ENCODE data around the gene KIF5B.
A peak's percentile ranks its signal among the peaks of the same experiment; 100 is the strongest.
"Not testable (repeated sequence)": the region's sequence is repeated elsewhere in the genome, so short reads cannot be mapped to it uniquely, and the experiment has no call there.

Gene KIF5B

DNA sequence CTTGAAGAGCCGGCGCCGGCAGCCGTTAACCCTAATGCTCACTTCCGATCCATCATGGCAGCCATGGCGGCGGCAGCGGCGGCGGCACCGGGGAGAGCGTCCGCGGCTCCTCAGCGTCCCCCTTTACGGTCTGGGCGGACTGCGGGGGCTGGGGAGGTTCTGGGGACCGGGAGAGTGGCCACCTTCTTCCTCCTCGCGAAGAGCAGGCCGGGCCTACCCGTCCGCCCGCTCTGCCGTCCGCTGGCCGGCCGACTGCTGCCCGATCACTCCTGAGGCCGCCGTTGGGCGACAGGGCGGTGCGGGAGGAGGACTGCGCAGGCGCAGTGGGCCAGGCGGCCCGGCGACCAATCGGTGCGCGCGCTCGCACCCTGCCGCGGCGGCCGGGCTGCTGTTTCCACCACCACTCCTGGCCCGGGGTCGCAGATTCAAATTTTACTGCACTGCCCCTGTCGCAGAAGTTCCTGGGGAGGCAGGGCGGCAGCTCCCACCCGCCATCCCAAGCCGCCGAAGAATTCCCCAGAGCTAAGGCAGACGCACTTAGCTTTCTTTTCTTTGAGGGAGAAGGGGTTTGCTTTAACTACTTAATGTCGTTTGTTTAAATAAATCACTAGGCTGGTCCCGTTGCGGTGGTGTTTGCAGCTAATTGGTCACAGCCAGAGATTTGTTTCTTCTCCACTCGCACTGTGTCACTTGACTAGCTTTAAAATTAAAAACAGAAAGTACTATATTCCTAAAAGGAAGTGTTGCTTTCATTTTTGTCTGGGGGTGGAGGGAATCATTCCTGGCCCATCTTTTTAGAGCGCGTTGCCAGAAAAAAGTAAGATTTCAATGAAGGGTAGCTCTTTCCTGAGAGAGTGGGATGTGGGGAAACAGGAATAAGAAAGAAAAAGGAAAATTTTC is at the start of gene KIF5B:
KIF5B (minus strand) TSS at position 290 of the 900 bp plus-strand sequence. CDS start 452 bp downstream, outside the sequence.
- DNase-seq: peak; percentile 87

DNA sequence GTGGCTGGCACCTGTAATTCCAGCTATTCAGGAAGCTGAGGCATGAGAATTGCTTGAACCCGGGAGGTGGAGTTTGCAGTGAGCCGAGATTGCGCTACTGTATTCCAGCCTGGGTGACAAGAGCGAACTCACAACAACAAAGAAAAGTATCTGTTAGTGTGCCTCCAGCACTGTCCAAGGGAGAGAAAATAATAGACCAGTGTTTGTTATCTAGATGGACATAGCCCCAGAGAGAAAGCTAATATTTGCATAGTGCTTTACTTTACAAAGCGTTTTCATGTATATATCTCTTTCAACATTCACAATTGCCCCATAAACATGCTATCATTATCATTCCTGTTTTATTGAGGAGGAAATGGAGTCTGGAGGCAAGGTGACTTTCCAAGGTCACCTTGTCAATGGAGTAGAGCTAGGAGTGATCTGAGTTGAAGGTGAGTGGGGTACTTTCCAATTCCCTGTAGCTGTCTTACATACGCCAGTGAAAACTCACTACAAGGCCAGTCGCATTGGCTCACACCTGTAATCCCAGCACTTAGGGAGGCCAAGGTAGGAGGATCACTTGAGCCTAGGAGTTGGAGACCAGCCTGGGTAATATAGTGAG is 49.7 kb upstream of the KIF5B start:
- no peak for DNase-seq

GRCh38 chr10:32104622-32105509 is 48.6 kb upstream of the KIF5B start:
- DNase-seq: no peak

DNA sequence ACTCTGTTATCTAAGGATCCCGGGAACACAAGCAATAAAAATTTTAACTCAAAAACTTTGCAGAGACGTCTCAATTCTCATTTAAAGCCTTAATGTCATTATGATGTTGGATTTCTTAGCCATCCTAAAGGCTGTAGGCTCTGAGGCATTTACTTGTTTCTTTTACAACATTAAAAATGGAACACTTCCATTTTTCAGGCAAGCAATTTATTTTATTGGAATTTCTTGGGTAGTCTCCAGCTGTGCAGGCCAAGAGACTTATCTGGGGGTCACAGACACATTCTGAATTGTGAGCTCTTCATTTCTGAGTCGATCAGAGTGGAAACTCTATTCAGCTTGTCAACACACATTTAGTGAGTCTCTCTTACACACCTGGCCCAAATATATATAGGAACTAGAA is 48.0 kb upstream of the KIF5B start:
- DNase-seq: no peak

GRCh38 chr10:32103721-32104120 is 47.5 kb upstream of the KIF5B start:
- DNase-seq: no peak

GRCh38 chr10:32098566-32099259 is 42.5 kb upstream of the KIF5B start:
- DNase-seq: not testable (repeated sequence)

- no peak for DNase-seq
Observed at GRCh38 chr10:32095116-32095733, 39.0 kb upstream of the KIF5B start.

GRCh38 chr10:32093650-32094049 is 37.4 kb upstream of the KIF5B start:
- DNase-seq: no peak

- DNase-seq: no peak
Observed at GRCh38 chr10:32091046-32091445, 34.8 kb upstream of the KIF5B start.

DNA sequence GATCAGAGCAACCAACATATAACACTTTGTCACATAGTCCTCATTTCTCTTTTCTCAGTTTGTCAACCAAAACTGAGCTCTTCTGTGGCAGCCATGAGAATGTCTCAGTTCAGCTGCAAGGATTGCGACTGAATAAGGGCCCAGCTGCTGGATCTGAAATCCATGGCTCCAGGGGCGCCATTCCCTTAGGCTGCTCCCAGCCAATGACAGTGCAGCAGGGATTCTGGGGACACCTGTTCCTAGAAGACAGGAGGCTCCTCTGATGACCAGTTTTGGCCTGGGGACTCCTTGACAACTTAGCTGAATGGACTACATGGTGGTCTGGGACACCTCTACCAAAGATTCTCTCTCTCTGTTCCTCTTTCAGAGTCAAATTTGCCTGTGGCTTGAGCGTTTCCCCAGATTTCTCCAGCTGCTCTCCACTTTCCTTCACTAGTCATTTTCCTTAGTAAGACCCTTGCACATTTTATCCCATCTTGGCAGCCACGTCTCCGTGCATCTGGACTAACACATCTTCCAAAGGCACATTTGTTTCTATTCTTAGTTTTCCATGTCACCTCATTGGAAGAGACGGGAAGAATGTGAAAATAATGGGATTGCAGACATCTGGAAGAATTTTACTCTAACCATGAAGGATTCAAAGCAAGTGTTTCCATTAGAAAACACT is 28.1 kb upstream of the KIF5B start:
- no peak for DNase-seq

GRCh38 chr10:32077896-32078485 is 21.8 kb upstream of the KIF5B start:
- DNase-seq: no peak

DNA sequence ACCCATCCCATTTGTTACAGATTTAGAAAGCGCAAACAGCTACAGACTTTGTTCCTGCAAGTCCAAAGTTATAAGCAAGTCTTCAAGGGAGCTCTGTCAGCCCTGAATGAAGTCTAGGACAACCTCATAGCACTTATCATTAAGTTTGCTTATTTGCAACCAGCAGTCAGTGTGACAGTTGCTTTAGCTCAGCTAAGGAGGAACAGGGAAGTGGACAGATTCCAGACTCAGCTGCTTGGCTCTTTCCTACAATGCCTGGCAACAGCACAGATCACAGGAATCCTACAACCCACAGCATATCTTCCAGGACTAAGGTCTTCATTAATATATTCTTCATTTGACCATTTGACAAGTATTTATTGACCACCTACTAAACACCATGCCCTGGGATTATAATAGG is 17.4 kb upstream of the KIF5B start:
- no peak for DNase-seq

DNA sequence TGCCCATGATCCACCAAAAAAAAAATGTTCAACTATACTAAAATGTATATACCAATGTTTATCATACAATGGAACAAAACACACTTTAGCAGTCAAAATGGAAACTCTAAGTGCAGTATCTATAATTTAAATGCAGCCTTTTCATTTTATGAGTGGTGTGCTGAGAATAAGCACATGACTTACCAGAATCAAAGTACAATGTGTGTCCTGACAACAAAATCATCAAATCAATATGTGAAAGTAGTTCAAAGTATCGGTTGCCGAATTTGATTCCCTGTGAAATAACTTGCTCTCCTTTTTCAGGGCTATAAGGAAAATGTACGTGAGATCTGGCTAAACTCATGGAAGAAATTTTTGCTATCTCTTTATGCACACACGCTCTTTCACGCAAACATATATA is 16.9 kb upstream of the KIF5B start:
- DNase-seq: no peak

GRCh38 chr10:32072025-32072800 is 16.0 kb upstream of the KIF5B start:
- no peak for DNase-seq

DNA sequence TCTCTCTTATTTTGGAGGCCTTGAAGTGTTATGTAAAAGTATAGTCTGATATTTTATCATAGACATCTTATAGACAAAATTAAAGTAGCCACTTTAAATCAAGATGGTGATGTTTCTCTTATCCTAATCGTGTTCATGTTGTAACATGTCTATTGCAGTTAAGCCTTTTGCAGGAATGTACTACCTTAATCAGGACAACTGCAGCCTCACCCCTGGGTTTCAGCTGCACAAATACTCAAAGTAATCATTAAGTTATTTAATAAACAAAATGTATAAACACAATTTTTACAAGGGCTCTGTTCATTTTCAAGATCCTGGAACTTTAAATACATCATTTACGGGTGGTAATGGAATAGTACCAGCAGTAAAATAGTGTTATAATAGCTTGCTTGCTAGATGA is 14.4 kb upstream of the KIF5B start:
- DNase-seq: no peak

GRCh38 chr10:32068569-32068968 is 12.3 kb upstream of the KIF5B start:
- peak; percentile 17 for DNase-seq

- peak; percentile 1 for DNase-seq
Observed at GRCh38 chr10:32067931-32068330, 11.7 kb upstream of the KIF5B start.

- no peak for DNase-seq
Observed at GRCh38 chr10:32065856-32066255, 9.6 kb upstream of the KIF5B start.

DNA sequence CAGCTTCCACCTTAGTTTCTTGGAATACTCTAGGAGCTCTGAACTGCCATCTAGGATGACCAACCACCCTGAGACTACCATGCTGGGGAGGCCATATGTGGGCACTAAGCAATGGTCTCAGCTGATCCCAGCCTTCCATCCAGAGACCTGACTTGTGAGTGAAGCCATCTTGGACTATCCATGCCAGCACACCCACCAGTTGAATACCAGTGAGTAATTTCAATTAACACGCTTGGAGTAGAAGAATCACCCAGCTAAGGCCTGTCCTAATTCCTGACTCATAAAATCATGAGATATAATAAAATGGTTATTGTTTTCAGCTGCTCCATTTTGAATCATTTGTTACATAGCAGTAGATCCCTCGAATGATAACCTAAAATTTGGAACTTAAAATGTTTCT is 5.2 kb upstream of the KIF5B start:
- DNase-seq: no peak

GRCh38 chr10:32060347-32060746 is 4.1 kb upstream of the KIF5B start:
- no peak for DNase-seq
